Measurements from ENCODE around the gene TMEM131L. TPM values are rescaled to one million over a fixed set of nuclear protein-coding genes. Genes with fewer than 3 reads are reported as not detected.

The TMEM131L gene
- total RNA-seq, 1 donor from 2014 or later, result 18.6 TPM

GRCh38 chr4:153553155-153553818, 87.1 kb downstream of the TMEM131L start:
- Histone ChIP-seq H3K4me1 (ENCODE audit: insufficient read depth, low read length) (peaks cover 7% of the 10 kb centered on the region), H3K9me3 (ENCODE audit: insufficient read depth, low read depth, low read length) (no peaks in the 10 kb centered on the region), H3K4me2 (ENCODE audit: low read length) (no peak overlapping the region), H4K20me1 (ENCODE audit: insufficient read depth, low read length) (no peaks in the 10 kb centered on the region), H3K9ac (ENCODE audit: low read length) (no peak overlapping the region), H3K4me3 (ENCODE audit: insufficient read depth, low read depth, low read length) (no peak overlapping the region), H3K27ac (ENCODE audit: low read depth, low read length) (no peak overlapping the region), H2AFZ (ENCODE audit: low read depth, low read length) (no peak overlapping the region), H3K27me3 (ENCODE audit: insufficient read depth, low read length) (no peaks in the 10 kb centered on the region), H3K79me2 (ENCODE audit: insufficient read depth, low read length) (no peaks in the 10 kb centered on the region), H3K36me3 (ENCODE audit: insufficient read depth, low read length) (no peaks in the 10 kb centered on the region)
- FAIRE-seq (no peak), DNase-seq (ENCODE audit: low read depth) (no peak)
- Mint-ChIP-seq H3K27me3 (ENCODE audit: low read depth, unreplicated experiment) (no peaks in the 10 kb centered on the region), H3K27ac (ENCODE audit: unreplicated experiment) (no peak overlapping the region), H3K4me1 (ENCODE audit: low read depth, unreplicated experiment) (peaks cover 16% of the 10 kb centered on the region), H3K9me3 (ENCODE audit: unreplicated experiment) (no peaks in the 10 kb centered on the region), H3K36me3 (ENCODE audit: low read depth, unreplicated experiment) (peaks cover 2% of the 10 kb centered on the region), H3K4me3 (ENCODE audit: unreplicated experiment) (no peak overlapping the region)
- no peak for TF ChIP-seq CTCF (IDR thresholded peaks at IDR 0.05; ENCODE audit: insufficient read depth, low read depth, low read length)
- no peak for TF ChIP-seq EZH2 (IDR thresholded peaks at IDR 0.05; ENCODE audit: insufficient read depth, low read length)

GRCh38 chr4:153553819-153554170, 87.6 kb downstream of the TMEM131L start:
- Histone ChIP-seq H3K79me2 (ENCODE audit: insufficient read depth, low read length) (no peaks in the 10 kb centered on the region), H3K9me3 (ENCODE audit: insufficient read depth, low read depth, low read length) (no peaks in the 10 kb centered on the region), H3K9ac (ENCODE audit: low read length) (no peak overlapping the region), H2AFZ (ENCODE audit: low read depth, low read length) (no peak overlapping the region), H3K27ac (ENCODE audit: low read depth, low read length) (no peak overlapping the region), H3K4me1 (ENCODE audit: insufficient read depth, low read length) (peaks cover 7% of the 10 kb centered on the region), H3K27me3 (ENCODE audit: insufficient read depth, low read length) (no peaks in the 10 kb centered on the region), H3K4me2 (ENCODE audit: low read length) (no peak overlapping the region), H3K36me3 (ENCODE audit: insufficient read depth, low read length) (no peaks in the 10 kb centered on the region), H3K4me3 (ENCODE audit: insufficient read depth, low read depth, low read length) (no peak overlapping the region), H4K20me1 (ENCODE audit: insufficient read depth, low read length) (no peaks in the 10 kb centered on the region)
- TF ChIP-seq EZH2 (IDR thresholded peaks at IDR 0.05; ENCODE audit: insufficient read depth, low read length) (no peak), CTCF (IDR thresholded peaks at IDR 0.05; ENCODE audit: insufficient read depth, low read depth, low read length) (no peak)
- FAIRE-seq, result no peak
- H3K27me3 Mint-ChIP-seq (ENCODE audit: low read depth, unreplicated experiment), result no peaks in the 10 kb centered on the region
- no peak overlapping the region for H3K27ac Mint-ChIP-seq (ENCODE audit: unreplicated experiment)
- H3K4me1 Mint-ChIP-seq (ENCODE audit: low read depth, unreplicated experiment), result peaks cover 16% of the 10 kb centered on the region
- H3K36me3 Mint-ChIP-seq (ENCODE audit: low read depth, unreplicated experiment), result peaks cover 2% of the 10 kb centered on the region
- no peak for DNase-seq (ENCODE audit: low read depth)
- no peaks in the 10 kb centered on the region for H3K9me3 Mint-ChIP-seq (ENCODE audit: unreplicated experiment)
- H3K4me3 Mint-ChIP-seq (ENCODE audit: unreplicated experiment), result no peak overlapping the region

DNA sequence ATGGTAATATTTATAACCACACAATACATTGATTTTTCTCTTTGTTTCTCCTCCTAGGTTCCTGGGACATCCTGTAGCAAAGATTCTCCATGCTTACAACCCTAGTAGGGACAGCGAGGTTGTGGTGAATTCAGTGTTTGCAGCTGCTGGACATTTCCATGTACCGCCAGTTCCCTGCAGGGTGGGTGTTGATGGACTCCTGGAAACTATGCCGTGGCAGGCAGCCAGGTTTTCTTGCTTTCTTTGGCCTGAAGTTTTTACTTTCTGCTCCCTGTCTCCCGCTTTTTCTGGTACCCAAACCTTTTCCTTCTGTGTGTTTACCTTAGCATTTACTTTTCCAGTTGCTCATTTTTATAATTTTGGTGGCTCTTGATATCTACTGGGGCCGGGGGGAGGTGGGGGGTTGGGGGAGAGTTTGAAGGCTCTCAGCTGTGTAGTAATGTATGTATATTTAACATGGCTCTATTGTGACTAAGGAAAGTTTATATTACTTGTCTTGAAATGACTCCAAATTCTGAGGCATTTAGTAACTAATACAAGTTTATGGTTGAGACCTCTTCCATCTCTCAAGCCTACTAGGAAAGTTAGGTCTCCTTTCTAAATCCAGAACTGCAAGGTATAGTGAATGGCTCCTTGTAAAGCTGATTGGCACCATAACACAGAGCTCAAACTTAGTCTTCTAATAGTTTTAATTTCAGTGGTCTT, 89.7 kb downstream of the TMEM131L start:
- Histone ChIP-seq H4K20me1 (ENCODE audit: insufficient read depth, low read length) (no peaks in the 10 kb centered on the region), H3K79me2 (ENCODE audit: insufficient read depth, low read length) (no peaks in the 10 kb centered on the region), H3K27me3 (ENCODE audit: insufficient read depth, low read length) (no peaks in the 10 kb centered on the region), H3K36me3 (ENCODE audit: insufficient read depth, low read length) (no peaks in the 10 kb centered on the region), H3K4me3 (ENCODE audit: insufficient read depth, low read depth, low read length) (no peak overlapping the region), H3K4me1 (ENCODE audit: insufficient read depth, low read length) (peaks cover 7% of the 10 kb centered on the region), H3K27ac (ENCODE audit: low read depth, low read length) (no peak overlapping the region), H3K9ac (ENCODE audit: low read length) (no peak overlapping the region), H3K4me2 (ENCODE audit: low read length) (peak overlapping the region; percentile 68), H2AFZ (ENCODE audit: low read depth, low read length) (no peak overlapping the region), H3K9me3 (ENCODE audit: insufficient read depth, low read depth, low read length) (no peaks in the 10 kb centered on the region)
- DNase-seq (ENCODE audit: low read depth), result peak; percentile 82
- peaks cover 5% of the 10 kb centered on the region for H3K36me3 Mint-ChIP-seq (ENCODE audit: low read depth, unreplicated experiment)
- peak; percentile 60 for FAIRE-seq
- no peak overlapping the region for H3K27ac Mint-ChIP-seq (ENCODE audit: unreplicated experiment)
- no peak for TF ChIP-seq EZH2 (IDR thresholded peaks at IDR 0.05; ENCODE audit: insufficient read depth, low read length)
- H3K27me3 Mint-ChIP-seq (ENCODE audit: low read depth, unreplicated experiment), result no peaks in the 10 kb centered on the region
- H3K4me3 Mint-ChIP-seq (ENCODE audit: unreplicated experiment), result no peak overlapping the region
- peaks cover 16% of the 10 kb centered on the region for H3K4me1 Mint-ChIP-seq (ENCODE audit: low read depth, unreplicated experiment)
- no peaks in the 10 kb centered on the region for H3K9me3 Mint-ChIP-seq (ENCODE audit: unreplicated experiment)

Data from astrocyte (in vitro differentiated cells and primary cell).